Ureter (tissue), 1 donor: Measurements from ENCODE around the gene METTL21C. TPM values are rescaled to one million over a fixed set of nuclear protein-coding genes. Genes with fewer than 3 reads are reported as not detected.

Experiments used
- DNase-seq: peaks from one replicate; pipeline ENCODE4 v3.0.0-alpha.2; 2020; ENCODE audit warnings: low spot score
- total RNA-seq: library from RNA; stranded (reverse); gene quantifications from one replicate; pipeline ENCODE4 v1.2.4, GENCODE V29; 2023
- donor health status: DM: yes; HTN: yes; CAD: no.

Gene METTL21C
- total RNA-seq, 1 donor from 2014 or later, result not detected

GRCh38 chr13:102697929-102698648 is 3.2 kb upstream of the METTL21C start:
- DNase-seq, result no peak

DNA sequence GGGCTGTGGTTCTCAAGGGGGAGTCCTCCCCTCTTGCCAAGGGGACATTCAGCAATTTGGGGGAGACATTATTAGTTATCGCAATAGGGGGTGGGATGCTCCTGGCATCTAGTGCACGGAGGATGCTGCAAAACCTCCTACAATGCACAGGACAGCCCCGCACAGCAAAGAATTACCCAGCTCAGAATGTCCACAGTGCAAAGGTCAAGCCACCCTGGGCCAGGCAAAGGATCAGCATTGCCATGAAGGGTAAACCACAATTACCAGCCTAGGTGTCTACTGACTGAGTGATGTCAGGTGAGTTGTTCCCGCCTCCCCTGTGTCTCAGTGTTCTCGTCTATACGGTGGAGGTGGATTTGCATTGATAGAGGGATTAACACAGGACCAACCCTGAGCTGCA is 2.4 kb upstream of the METTL21C start:
- DNase-seq, result no peak

DNA sequence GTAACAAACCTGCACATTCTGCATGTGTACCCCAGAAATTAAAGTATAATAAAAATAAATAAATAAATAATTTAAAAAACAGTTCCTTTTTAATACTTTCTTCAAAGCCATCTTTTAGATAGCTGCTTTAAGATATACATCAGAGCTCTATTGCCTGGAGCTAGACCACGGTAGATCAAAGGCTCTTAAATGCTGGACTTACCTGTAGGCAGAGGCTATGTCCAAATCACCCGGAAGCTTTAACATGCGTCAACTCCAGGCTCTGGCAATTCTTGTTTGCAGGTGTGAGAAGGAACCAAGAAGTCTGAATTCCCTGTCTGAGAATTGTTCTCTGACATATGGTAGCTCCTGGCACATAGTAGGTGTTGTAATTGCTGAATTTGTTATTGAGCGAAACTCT is 1.6 kb upstream of the METTL21C start:
- DNase-seq, result no peak

GRCh38 chr13:102693776-102694175 is 1.1 kb downstream of the METTL21C start:
- no peak for DNase-seq

DNA sequence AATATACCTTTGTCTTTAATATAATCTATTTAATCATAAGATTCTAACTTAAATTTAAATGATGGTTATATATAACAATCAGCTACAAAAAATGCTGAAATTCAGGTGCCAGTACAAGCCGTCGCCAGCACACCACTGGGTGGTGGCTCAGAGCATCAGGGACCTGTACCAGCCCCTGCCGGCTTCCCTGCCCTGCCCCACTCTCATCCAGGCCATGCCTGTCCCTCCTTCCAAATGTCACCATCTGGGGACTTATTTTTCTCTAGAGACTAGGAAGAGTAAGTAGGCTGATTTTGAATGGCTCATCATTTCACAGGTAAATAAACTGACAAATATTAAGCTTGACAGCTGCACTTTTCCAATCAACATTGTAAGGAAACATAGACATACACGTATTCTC is 1.6 kb downstream of the METTL21C start:
- DNase-seq, result no peak

GRCh38 chr13:102692491-102692826 is 2.4 kb downstream of the METTL21C start:
- DNase-seq, result no peak

GRCh38 chr13:102690883-102691282 is 4.0 kb downstream of the METTL21C start:
- no peak for DNase-seq

- DNase-seq, result no peak
These were observed 6.4 kb downstream of the METTL21C start for GRCh38 chr13:102688306-102688973.

- DNase-seq, result no peak
These were observed 7.3 kb downstream of the METTL21C start for GRCh38 chr13:102687520-102687919.

- DNase-seq, result no peak
These were observed 8.8 kb downstream of the METTL21C start for GRCh38 chr13:102686024-102686423.

DNA sequence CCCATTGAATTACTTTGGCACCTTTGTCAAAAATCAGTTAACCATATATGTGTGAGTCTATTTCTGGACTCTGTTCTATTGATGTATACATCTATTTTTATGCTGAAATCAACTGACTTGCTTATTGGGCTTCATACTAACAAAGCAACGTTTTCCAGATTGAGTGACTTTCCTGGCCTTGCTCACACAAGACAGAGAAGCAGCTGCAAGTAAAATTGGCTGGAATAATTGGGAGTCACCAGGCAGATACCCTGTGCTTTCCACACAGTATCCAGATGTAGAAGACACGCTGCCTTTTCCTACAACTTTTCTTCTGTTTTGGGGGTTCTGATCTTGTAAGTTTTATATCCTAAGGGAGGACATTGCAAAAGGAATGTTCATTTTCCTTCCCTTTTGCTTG is 11.2 kb downstream of the METTL21C start:
- no peak for DNase-seq

GRCh38 chr13:102682727-102683126 is 12.1 kb downstream of the METTL21C start:
- DNase-seq, result no peak

DNA sequence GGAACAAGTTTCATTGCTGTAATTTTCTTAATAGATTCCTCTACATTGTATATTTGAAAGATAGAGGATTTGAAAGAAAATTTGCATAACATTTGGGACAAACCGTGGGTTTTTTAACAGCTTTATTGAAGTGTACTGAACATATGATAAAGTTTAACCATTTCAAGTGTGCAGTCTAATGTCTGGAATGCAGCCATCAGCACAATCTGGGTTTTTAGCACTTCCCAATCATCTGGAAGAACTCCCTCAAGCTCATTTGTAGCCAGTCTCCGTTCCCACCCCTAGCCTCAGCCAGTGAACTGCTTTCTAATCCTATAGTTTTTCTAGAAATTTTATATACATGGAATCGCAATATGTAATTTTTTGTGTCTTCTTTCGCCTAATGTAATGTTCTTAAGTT is 12.6 kb downstream of the METTL21C start:
- no peak for DNase-seq

- no peak for DNase-seq
These were observed 13.8 kb downstream of the METTL21C start for GRCh38 chr13:102680842-102681740.

GRCh38 chr13:102680133-102680717 is 14.6 kb downstream of the METTL21C start:
- DNase-seq, result no peak

DNA sequence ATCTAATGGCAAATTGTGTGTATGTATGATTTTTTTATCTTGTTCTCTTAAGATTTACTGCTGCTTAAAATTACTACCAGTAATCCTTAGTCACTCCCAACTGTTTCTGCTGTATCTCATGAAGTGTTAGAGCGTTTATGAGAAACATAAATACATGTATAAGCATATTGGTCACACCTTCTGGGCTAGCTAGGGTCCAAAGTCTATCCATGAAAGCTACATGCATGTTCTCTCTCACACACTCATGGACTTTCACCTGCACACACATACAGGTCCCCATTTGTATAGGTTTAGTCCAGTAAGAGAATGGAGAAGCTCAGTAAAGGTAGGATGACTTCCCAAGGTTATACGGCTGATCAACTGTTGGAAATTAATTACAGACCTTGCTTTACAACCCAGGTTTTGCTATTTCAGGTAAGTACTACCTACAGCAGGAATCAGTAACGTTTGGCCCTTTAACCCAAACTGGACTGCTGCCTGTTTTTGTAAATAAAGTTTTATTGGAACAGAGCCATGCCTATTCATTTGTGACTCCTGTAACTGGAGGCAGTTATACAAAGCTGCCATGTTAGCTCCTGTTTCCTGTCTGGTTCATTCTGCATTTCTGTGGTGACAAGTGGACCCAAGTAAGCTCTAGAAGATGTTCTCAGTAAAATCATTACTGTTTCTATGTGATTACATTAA is 15.3 kb downstream of the METTL21C start:
- DNase-seq, result no peak

DNA sequence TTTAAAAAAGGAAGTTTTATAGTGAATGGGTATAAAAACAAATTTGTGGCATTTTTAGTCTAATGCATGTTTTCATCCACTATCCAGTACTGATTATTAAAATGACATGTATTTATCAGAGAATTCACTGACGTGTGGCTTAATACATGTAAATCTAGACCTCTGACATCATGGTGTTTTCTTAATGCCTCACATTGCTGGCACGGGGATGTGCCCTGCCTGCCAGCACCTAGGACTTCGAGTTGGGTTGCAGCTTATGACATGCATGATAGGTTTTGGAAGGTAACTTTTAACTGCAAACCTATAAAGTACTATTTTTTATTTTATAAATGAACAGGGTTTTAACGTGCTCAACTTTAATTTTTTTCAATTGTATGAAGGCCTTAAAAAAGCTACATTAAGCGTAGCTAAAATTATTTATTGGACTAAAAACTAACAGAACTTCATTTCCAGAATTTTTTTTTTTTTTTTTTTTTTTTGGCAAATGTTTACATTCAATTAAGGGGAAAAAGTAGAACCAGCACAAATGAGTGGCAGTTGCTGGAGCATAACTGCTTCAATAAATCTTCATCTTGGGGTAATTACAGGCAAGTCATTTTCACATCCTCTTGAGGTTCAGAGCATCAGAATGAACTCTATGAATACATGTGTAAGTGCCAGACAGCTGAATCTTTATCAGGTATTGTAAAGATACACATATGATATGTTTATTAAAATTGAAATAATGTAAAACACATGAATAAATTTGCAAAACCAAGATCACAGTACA is 16.3 kb downstream of the METTL21C start:
- DNase-seq, result no peak

- no peak for DNase-seq
These were observed 17.7 kb downstream of the METTL21C start for GRCh38 chr13:102677122-102677521.

- no peak for DNase-seq
These were observed 19.7 kb downstream of the METTL21C start for GRCh38 chr13:102675115-102675514.

DNA sequence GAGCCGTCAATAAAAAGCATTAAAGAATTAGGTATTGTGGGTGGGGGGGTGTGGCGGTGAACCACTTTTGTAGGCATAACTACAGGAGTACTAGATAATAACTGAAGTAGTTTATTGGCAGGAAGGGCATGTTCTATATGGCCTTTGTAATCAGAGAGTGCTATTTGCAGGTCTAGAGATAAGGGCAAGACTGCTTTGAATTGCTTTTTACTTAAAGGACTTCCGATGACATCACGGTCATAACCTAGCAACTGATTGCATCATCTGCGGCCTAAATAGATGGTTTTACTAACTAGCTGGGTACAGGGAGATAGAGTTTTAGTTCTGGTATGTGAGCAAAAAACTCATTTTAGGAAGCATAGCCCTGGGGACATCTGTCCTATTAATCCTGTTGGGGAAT is 24.7 kb downstream of the METTL21C start:
- DNase-seq, result no peak

DNA sequence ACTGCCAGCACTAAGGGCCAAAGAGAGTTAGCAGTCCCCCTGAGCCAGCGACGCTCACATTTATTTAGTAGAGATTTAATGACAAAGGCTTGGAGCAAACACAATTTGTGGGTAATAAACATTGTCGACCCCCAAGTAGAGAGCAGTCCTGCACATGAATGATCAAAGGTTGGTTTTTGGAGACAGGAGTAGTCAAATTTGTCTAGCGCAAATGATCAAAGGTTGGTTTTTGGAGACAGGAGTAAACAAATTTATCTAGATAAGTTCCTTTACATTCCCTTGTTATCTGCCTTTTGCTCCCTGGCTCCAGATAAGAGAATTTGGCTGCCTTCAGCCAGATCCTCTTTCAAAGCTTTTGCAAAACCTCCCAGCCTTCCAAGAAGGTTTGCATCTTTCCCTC is 26.9 kb downstream of the METTL21C start:
- DNase-seq, result no peak
